ENCODE measurements around the gene THRAP3.
A peak's percentile ranks its signal among the peaks of the same experiment; 100 is the strongest.

Gene THRAP3

DNA sequence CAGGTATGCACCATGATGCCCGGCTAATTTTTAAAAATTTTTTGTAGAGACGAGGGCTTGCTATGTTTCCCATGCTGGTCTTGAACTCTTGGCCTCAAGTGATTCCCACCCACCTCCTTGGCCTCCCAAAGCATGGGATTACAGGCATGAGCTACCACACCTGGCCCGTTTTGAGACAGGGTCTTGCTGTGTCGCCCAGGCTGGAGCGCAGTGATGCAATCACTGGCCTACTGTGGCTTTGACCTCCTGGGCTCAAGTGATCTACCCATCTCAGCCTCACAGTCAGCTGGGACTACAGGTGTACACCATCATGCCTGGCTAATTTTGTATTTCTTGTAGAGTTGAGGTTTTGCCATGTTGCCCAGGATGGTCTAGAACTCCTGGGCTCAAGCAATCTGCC, 74.4 kb downstream of the THRAP3 start:
- no peak for DNase-seq (ENCODE audit: low spot score)

DNA sequence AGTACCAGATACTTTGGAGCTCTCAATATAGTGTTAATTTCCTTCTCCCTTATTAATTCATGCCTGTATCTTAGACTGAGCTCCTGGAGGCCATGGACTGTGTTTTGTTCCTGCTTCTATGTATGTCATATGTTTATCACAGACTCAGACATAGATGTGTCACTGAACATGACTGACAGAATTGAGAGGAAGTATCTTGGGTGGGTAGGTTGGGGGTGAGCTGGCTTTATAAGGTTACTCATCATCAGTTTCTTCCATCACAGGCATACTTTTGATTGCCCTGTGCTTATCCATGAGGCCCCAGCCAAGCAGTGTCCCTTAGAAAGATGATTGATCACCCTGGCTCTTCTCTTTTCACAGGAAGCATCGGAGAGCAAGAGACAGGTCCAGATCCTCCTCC, 76.3 kb downstream of the THRAP3 start:
- DNase-seq (ENCODE audit: low spot score): no peak

DNA sequence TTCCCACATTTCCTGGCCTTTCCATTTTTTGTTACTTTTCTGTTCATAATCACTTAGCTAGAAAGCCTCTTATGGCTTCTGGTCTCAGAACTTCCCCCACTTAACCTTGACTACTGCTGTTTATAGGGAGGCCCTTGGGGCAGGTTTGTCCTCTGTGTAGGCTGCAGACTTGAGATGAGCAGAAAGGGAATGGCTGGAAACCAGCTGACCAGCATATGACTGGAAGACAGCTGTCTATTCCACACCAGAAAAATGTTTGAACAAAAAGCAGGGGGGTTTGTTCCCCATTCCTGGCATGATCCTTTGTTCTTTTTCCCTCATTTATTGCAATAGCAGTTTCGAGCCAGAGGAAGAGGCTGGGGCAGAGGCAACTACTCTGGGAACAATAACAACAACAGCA, 77.0 kb downstream of the THRAP3 start:
- DNase-seq (ENCODE audit: low spot score): no peak

DNA sequence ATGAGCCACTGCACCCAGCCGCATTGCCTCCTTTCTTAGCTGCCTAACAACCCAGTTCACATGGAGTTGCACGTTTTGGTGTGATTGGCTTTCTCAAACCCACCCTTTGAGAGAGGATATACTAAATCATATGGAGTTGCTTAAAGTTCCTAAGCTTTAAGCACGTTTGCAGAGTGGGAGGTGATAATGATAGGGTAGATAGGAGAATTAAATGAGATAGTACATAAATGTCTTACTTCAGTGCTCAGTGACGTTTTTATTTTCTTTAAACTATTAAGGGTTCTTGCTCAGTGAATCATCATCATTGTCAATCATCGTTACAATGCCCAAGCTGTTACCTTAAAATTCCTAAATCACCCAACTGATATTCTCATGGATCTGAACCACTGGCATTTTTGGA, 79.0 kb downstream of the THRAP3 start:
- no peak for DNase-seq (ENCODE audit: low spot score)

DNA sequence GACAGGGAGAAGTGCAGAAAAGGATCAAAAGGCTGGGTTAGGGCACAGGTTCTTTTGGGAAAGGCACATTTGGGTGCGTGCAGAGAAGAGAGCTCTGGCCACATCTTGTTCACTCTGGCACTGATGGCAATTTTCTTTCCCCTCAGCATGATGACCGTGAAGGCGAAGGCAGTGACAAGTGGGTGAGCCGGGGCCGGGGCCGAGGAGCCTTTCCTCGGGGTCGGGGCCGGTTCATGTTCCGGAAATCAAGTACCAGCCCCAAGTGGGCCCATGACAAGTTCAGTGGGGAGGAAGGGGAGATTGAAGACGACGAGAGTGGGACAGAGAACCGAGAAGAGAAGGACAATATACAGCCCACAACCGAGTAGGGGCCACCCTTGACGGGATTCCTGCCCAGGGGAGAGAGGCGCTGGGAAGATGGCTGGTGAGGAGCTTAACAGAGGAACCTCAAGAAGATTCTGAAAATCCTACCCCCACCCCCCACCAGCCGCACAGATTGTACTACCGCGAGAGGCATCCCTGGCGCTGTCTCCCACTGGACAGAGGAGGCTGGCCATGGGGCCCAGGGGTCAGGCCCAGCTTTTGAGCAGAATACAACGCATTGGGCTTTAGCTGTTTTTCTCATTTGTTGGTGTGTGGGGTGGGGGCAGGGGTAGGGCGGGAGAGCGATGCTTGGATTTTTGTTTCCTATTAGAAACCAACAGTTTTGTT, 79.6 kb downstream of the THRAP3 start:
- DNase-seq (ENCODE audit: low spot score): no peak

DNA sequence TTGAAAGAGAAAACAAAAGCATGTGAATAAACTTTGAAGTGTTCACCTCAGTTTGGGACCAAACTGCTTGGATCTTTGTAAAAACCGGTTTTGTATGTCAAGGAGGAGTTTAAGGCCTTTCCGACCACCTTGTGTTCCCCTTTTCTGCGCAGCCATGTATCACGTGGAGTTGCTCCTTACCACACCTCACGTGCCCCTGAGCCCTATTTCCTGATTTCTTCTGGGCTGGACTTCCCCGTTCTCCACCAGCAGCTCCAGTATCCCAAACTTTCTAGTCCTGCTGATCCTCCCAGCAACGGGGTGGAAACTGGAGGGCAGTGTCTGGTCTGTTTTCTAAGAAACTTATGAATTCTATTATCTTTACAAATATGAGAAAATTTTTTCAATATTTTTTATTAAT, 80.3 kb downstream of the THRAP3 start:
- no peak for DNase-seq (ENCODE audit: low spot score)

DNA sequence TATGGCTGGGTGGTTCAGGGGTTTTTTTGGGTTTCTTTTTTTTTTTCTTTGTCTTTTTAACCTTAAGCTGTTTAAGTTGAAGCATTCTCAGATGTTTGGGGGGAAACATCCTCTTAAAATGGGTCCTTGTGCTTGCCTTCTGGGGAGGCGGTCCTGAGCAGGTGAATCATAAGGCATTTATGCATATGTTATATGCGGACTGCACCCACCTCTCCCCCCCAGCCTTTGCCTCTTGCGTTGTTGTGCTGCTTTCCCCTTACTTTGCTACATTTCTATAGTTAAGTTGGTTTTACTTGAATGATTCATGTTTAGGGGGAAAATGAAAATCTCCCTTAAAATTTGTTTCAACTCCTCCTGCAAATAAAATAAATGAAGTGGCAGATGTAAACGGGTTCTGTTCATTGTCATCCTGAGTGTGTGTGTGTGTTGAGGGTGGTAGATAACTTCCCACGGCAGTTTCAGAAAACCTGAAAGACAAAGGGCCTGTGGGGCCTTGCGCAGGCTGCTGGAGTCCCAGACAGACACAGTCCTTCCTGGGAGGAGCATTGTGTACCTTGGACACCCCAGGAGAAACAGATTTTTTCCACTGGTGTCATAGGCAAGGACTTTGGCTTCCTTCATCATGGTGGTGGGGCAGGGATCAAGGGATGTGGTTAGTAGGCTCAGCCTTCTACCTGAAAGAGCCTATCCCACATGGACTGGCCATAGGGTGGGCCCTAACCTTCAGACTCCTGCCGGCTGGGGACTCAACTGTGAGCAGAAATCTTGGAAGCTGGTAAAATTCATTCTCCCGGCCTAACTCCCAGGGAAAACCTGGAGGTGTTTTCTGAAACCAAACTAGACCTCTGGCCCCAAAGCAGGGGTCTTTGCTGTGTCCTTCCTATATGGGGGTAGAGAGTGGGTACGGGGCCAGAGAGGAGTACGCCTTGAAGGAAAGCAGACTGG, 81.0 kb downstream of the THRAP3 start:
- DNase-seq (ENCODE audit: low spot score): no peak

DNA sequence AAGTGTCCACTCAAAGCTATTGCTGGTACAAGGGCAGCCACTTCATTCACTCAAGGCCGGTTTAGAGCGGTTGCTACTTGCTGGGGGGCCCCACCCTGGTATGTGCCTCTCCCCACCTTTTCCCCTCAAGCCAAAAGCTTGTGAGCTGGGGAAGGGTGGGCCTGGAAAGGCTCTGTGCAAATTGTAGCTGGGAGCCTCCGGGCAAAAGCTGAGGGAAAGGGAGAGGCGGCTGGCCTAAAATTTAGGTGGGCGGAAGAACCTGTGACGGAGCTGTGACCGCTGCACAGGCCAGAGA, 81.6 kb downstream of the THRAP3 start:
- no peak for DNase-seq (ENCODE audit: low spot score)

DNA sequence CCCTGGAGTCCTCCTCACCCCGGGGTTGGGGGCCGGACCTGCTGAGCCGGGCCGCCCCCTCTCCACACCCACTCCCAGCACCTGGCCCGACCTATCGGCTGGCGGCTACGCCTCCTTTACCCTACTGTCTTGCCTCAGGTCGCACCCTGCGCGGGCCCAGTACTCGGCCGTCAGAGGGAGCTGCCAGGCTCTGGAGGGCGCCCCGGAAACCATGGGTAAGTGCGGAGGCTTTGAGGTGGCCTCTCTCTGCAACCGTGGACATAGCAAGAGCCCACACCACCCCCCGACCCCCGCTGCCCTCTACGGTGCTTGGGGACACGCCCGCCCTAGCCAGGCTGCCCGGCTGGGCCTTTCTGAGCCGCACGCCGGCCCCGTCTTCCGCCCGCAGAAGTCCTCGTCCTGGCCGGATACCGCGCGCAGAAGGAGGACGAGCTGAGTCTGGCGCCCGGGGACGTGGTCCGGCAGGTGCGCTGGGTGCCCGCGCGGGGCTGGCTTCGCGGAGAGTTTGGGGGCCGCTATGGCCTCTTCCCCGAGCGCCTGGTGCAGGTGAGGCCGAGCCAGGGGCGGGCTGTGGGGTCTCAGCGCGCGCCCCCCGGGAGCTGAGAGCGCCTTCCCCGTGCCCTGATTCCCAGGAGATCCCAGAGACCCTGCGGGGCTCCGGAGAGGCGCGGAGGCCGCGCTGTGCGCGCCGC, 82.1 kb downstream of the THRAP3 start, which contains the start of gene SH3D21:
SH3D21 (plus strand) TSS at position 159 of the 692 bp plus-strand sequence; CDS start at position 212, 53 bp downstream.
- peak; percentile 80 for DNase-seq (ENCODE audit: low spot score)

DNA sequence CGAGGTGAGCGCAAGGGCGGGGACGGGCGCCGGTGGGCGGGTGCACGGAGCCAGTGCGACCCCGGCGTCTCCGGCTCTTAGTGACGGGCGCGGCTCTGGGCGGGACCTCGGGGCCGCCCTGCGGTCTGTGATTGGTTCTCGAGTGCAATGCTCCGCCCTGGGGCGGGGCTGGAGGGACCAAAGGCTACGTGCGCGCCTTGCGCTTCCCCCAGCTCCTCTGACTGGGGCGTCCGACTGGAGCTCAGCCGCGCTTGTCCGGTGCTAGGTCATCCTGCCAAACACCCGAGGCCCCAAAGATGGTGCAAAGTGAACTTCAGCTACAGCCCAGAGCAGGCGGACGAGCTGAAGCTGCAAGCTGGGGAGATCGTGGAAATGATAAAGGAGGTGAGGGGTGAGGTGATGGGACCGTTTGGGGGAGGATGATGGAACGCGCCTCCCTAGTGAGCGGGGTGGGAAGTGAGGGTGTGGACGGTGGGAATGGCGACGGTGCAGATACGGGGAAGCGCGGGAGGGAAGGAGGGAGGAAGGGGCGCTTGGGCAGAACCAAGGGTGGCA, 82.7 kb downstream of the THRAP3 start:
- DNase-seq (ENCODE audit: low spot score): peak; percentile 97

DNA sequence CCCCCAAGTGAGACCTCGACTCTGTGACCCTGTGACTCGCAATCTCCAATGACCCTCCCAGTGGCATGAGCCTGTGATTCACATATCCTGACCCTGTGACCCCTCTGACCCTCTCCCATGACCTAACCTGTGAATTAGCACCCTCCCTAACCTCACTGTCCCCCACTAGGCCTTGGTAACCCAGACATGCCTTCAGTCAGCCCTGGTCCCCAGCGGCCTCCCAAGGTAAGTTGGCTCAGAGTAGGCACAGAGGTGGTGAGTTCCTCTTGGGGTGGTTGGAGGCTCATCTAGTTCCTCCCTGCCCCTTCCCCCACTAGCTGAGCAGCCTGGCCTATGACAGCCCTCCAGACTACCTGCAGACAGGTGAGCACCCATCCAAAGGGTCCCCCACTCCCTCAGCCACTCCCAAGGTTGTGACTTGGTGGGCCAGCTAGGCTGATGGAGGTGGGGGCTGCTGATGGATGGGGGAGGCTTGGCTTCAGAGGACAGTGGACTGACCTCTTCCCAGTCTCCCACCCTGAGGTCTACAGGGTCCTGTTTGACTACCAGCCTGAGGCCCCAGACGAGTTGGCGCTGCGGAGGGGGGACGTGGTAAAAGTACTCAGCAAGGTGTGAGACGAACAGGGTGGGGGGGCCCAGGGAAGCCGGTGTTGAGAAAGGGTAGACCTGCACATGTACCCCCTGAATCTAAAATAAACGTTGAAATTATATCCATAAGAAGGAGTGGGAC, 83.5 kb downstream of the THRAP3 start:
- DNase-seq (ENCODE audit: low spot score): peak; percentile 49

DNA sequence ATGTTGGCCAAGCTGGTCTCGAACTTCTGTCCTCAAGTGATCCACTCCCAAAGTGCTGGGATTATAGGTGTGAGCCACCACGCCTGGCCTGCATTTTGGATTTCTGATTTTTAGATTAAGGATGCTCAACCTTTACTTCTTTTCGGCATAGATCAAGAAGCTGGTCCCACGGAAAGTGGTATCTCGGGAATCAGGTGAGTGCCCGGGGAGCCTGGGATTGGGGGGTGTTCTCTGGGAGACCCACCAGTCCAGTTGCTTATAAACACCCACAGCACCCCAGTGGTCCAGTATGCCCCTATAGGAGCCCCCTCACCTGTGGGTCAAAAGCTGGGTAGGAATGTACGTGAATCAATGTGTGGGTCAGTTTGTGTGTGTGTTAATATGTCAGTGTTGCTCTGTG, 85.2 kb downstream of the THRAP3 start:
- no peak for DNase-seq (ENCODE audit: low spot score)

DNA sequence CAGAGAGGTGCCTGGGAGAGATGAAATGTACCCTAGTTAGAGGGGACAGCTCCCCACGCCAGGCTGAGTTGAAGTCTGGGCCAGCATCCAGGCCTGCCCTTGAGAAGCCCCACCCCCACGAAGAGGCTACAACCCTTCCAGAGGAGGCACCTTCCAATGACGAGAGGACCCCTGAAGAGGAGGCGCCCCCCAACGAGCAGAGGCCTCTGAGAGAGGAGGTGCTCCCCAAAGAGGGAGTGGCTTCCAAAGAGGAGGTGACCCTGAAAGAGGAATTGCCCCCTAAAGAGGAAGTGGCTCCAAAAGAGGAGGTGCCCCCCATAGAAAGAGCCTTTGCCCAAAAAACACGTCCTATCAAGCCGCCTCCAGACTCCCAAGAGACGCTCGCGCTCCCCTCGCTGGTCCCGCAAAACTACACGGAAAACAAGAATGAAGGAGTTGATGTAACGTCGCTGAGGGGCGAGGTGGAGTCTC, 96.1 kb downstream of the THRAP3 start:
- no peak for DNase-seq (ENCODE audit: low spot score)

DNA sequence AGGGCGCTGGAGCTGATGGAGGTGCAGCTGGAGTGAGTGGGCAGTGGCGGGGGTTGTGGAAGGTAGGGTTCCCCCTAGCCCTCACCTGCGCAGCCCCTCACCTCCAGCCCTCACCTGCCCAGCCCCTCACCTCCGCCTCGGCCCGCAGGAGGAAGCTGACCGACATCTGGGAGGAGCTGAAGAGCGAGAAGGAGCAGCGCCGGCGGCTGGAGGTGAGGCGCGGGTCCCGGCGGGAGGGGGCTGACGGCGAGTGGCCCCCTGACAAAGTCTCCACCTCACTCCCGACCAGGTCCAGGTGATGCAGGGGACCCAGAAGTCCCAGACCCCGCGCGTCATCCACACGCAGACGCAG, 96.5 kb downstream of the THRAP3 start:
- DNase-seq (ENCODE audit: low spot score): no peak

DNA sequence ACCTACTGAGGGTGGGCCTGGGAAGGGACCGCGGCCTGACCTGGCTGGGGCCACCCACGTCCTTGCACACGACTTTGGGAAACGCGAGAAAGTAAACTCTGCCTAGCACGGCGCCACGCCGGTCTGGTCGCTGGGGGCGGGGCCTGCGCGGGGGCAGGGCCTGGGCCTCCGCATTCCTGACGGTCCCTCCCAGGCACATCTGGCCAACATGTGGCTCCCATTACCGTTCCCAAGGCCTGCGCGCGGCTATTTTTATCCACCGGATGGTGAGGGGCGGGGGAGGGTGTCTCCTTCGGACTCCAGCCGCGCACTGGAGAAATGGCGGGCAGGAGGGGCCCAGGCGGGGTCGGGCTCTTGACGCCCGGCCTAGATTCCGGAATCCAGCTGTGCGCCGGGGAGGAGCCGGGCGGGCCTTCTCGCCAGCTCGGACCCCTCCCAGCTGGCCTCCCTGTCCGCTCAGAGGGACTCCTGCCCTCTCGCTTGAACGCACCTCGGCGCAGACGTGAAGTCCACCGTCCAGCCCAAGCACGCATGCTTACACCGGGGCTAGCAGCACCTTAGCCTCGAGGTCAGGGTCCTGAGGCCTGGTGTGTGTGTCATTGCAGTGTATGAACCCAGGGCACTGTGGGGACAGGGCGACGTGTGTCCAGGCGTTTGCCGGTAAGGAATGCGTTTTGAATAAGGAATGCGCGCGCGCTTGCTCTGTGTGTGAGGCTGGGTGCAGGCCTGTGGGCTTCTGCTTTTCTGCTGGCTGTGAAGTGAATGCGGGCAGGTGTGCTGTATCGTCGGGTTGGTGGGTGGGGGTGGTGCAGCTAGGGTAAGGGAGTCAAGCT, 97.1 kb downstream of the THRAP3 start:
- DNase-seq (ENCODE audit: low spot score): peak; percentile 88

DNA sequence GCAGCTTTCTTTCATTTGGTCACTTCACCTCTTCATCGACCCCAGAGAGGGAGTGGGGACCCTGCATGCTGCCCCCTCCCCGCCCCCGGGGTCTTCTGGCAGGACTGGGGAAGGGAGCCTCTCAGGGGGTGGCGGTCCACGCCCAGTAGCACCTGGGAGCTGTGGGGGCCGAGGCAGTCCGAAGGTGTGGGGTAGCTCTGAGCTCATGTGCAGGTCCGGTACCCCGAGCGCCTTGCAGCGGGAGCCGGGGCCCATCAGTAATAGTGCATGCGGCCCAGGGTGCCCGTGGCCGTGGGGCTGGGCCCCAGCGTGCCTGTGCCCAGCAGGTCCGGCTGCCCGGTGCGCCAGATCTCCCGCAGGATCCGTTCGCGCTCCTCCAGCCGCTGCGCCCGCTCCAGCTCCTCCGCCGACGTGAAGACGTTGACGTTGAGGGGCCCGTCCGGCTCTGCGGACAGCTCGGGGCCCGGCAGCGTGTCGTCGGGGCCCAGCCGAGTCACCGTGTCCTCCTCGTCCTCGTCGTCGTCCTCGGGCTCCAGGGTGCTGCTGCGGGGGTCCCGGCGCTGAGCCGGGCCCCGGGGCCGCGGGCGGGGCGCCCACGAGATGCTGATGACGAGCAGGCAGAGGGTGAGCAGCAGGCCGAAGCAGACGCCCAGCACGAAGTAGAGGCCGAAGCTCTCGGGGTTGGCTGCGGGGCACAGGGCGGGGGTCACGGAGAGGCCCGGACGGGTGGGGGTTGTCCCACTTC, 98.0 kb downstream of the THRAP3 start:
- no peak for DNase-seq (ENCODE audit: low spot score)

DNA sequence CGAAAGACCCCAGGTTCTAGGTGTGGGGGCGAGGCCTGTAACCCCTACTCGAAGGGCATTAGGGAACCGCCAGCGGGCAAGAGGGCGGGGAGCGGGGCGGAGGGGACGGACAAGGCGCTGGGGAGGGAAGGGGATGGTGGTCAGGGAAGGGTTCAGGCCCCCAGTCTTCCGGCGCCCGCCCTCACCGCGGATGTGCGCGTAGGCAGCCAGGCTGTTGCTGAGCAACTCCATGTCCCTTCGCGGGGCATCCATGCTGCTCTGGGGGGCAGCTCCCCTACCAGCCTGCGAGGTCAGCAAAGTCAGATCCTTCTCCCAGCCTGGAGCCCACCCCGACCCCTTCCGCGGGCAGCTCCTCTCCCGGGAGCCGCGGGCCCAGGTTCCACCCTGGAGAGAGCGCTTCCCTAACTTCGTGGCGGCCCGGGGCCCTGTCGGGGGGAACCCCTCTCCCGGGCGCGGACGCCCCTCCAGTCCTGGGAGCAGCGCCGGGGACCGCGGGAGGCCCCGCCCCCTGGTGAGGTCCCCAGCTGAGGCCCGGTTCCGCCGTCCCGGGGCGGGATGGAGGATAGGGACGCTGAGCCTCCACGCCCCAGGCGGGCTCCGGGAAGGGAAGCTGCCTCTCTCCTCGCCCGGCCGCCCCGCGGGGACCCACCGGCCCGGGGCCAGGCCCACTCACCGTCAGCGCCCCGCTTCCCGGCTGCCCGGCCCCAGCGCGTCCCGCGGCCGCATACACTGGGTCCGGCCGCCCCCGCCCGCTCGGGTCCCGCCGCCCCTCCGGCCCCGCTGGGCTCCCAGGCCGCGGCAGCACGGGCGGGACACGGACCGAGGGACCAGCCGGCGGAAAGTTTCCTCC, 98.8 kb downstream of the THRAP3 start:
- peak; percentile 71 for DNase-seq (ENCODE audit: low spot score)

DNA sequence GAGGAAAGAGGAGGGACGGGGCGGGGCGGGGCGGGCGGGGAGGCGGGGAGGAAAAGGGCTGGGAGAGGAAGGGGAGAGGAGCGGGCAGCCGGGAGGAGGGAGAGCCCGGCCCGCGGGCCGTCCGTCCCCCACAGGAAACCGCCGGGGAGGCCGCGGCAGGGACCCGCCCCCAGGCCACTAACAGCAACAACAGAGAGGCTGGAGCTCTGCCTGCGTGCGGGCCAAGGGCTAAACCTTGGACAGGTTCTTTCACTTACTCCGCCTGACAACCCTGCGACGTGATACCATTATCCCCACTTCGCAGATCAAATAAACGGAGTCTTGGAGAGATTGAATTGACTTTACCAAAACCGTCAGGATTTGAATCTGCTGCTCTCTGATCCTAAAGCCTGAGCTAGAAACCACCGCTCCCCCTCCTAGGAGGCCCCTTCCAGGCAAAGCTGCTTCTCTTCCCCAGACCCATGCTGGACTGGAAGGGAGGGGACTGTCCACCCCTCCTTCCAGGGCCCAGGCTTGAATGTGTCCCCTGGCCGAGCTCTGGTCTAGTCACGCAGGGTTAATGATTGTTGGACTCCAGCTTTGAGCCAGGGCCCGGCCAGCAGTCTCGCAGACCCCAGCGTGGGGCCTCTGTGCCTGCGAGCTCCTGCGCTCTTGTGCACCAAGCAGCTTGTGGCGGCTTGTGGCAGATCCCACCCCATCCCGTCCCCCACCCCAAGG, 99.6 kb downstream of the THRAP3 start, which contains the start of gene EVA1B:
EVA1B (minus strand) TSS at position 10 of the 717 bp plus-strand sequence. CDS start 608 bp downstream, outside the sequence.
- DNase-seq (ENCODE audit: low spot score): peak; percentile 79
